Effector memory CD8-positive, alpha-beta T cell (primary cell): Measurements from ENCODE around the gene SLC25A34.

Experiments used
- ATAC-seq: fragments of 150-1000 bp; cut with Tn5 transposase; replicated peaks from 2 replicates; pipeline ENCODE4 v1.10.0; 2021; ENCODE audit warnings: mild to moderate bottlenecking, moderate library complexity
- DNase-seq, 3 experiments: peaks; one replicate each; pipeline ENCODE4 v3.0.0; 2021
- H3K27ac Mint-ChIP-seq, 2 donors: one replicate each; pipeline ENCODE4 v1.8.0; 2022; ENCODE audit warnings: mild to moderate bottlenecking in 2 of 2, mixed read lengths in 2 of 2, moderate library complexity in 2 of 2
- H3K27me3 Mint-ChIP-seq, 2 donors: one replicate each; pipeline ENCODE4 v1.8.0; 2022; ENCODE audit warnings: mixed read lengths in 2 of 2
- H3K36me3 Mint-ChIP-seq: one replicate; pipeline ENCODE4 v1.8.0; 2022; ENCODE audit warnings: mild to moderate bottlenecking, moderate library complexity, mixed read lengths; ENCODE audit not compliant: insufficient read depth
- H3K4me1 Mint-ChIP-seq, 2 donors: one replicate each; pipeline ENCODE4 v1.8.0; 2022; ENCODE audit warnings: low read depth in 2 of 2, mixed read lengths in 2 of 2
- H3K4me3 Mint-ChIP-seq, 2 donors: one replicate each; pipeline ENCODE4 v1.8.0; 2022; ENCODE audit warnings: mild to moderate bottlenecking in 2 of 2, mixed read lengths in 2 of 2, moderate library complexity in 2 of 2
- H3K9me3 Mint-ChIP-seq, 2 donors: one replicate each; pipeline ENCODE4 v1.8.0; 2022; ENCODE audit warnings: mixed read lengths in 2 of 2

Gene SLC25A34

DNA sequence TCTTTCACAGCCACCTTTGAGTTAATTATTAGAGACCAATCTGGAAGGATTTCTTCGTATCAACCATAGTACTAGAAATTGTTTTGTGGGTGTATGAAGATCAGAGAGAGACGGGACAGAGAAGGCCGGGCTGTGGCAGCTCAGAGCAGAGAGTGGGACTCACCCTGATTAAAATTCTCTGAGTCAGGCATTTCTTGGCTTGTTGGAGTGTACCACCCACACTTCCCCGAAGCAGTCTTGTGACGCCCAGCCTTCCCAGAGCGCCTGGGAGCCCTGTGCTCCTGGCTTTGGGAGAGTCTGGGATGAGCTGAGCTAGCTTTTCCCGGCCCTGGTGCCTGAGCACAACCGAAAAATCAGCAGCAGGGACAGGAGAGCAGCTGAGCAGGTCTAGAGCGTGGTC lies 32.5 kb upstream of the SLC25A34 start:
- no peak for DNase-seq
- no peak overlapping the region for H3K4me3 Mint-ChIP-seq
- peaks cover 19 to 20% of the 10 kb centered on the region in 2 donors for H3K4me1 Mint-ChIP-seq
- peak overlapping the region in 1 of 2 donors; percentile 71 for H3K27ac Mint-ChIP-seq
- no peak for ATAC-seq
- H3K9me3 Mint-ChIP-seq: no peaks in the 10 kb centered on the region
- peaks cover 25% of the 10 kb centered on the region for H3K36me3 Mint-ChIP-seq
- H3K27me3 Mint-ChIP-seq: no peaks in the 10 kb centered on the region

GRCh38 chr1:15704526-15705183 lies 31.4 kb upstream of the SLC25A34 start:
- no peaks in the 10 kb centered on the region for H3K9me3 Mint-ChIP-seq
- no peak overlapping the region for H3K4me3 Mint-ChIP-seq
- no peak overlapping the region for H3K27ac Mint-ChIP-seq
- H3K27me3 Mint-ChIP-seq: no peaks in the 10 kb centered on the region
- DNase-seq (no peak), ATAC-seq (no peak)
- H3K36me3 Mint-ChIP-seq: peaks cover 24% of the 10 kb centered on the region
- H3K4me1 Mint-ChIP-seq: peaks cover 21 to 25% of the 10 kb centered on the region in 2 donors

GRCh38 chr1:15705184-15705566 lies 30.9 kb upstream of the SLC25A34 start:
- H3K27ac Mint-ChIP-seq: no peak overlapping the region
- ATAC-seq: no peak
- H3K9me3 Mint-ChIP-seq: no peaks in the 10 kb centered on the region
- H3K36me3 Mint-ChIP-seq: peaks cover 24% of the 10 kb centered on the region
- H3K27me3 Mint-ChIP-seq: no peaks in the 10 kb centered on the region
- H3K4me1 Mint-ChIP-seq: peaks cover 24 to 27% of the 10 kb centered on the region in 2 donors
- no peak for DNase-seq
- H3K4me3 Mint-ChIP-seq: no peak overlapping the region

DNA sequence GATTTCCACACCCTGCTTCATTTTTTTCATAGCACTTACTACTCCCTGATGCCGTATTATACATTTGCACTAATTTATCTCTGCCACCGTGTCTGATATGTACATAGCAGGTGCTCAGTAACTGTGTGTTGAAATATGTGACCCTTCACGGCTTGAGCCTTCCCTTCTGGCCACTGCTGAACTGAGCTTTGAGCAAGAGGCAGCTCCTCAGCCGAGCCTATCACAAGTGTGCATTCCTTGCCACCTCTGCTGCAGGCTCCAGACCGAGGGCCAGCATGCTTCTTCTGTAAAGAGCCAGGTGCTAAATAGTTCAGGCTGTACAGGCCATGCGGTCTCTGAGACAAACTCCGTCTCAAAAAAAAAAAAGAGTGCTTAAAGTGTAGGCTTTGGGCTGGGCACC lies 29.3 kb upstream of the SLC25A34 start:
- Mint-ChIP-seq H3K27ac (no peak overlapping the region), H3K27me3 (no peaks in the 10 kb centered on the region), H3K9me3 (no peaks in the 10 kb centered on the region), H3K4me3 (no peak overlapping the region), H3K36me3 (peaks cover 30% of the 10 kb centered on the region), H3K4me1 (peaks cover 25 to 32% of the 10 kb centered on the region in 2 donors)
- no peak for DNase-seq
- no peak for ATAC-seq

GRCh38 chr1:15707239-15707925 lies 28.7 kb upstream of the SLC25A34 start:
- peaks cover 21 to 36% of the 10 kb centered on the region in 2 donors for H3K4me1 Mint-ChIP-seq
- H3K4me3 Mint-ChIP-seq: no peak overlapping the region
- H3K27ac Mint-ChIP-seq: no peak overlapping the region
- H3K27me3 Mint-ChIP-seq: no peaks in the 10 kb centered on the region
- no peaks in the 10 kb centered on the region for H3K9me3 Mint-ChIP-seq
- DNase-seq (no peak), ATAC-seq (no peak)
- H3K36me3 Mint-ChIP-seq: peaks cover 23% of the 10 kb centered on the region

GRCh38 chr1:15708486-15709137 lies 27.4 kb upstream of the SLC25A34 start:
- H3K4me1 Mint-ChIP-seq: peaks cover 16 to 32% of the 10 kb centered on the region in 2 donors
- no peak overlapping the region for H3K4me3 Mint-ChIP-seq
- H3K27ac Mint-ChIP-seq: no peak overlapping the region
- ATAC-seq (no peak), DNase-seq (no peak)
- H3K27me3 Mint-ChIP-seq: no peaks in the 10 kb centered on the region
- peaks cover 17% of the 10 kb centered on the region for H3K36me3 Mint-ChIP-seq
- H3K9me3 Mint-ChIP-seq: no peaks in the 10 kb centered on the region

- H3K36me3 Mint-ChIP-seq: peaks cover 18% of the 10 kb centered on the region
- no peak overlapping the region for H3K27ac Mint-ChIP-seq
- DNase-seq (no peak), ATAC-seq (no peak)
- H3K4me3 Mint-ChIP-seq: no peak overlapping the region
- H3K27me3 Mint-ChIP-seq: no peaks in the 10 kb centered on the region
- peaks cover 16 to 32% of the 10 kb centered on the region in 2 donors for H3K4me1 Mint-ChIP-seq
- H3K9me3 Mint-ChIP-seq: no peaks in the 10 kb centered on the region
These were observed 26.8 kb upstream of the SLC25A34 start for GRCh38 chr1:15709226-15709625.

DNA sequence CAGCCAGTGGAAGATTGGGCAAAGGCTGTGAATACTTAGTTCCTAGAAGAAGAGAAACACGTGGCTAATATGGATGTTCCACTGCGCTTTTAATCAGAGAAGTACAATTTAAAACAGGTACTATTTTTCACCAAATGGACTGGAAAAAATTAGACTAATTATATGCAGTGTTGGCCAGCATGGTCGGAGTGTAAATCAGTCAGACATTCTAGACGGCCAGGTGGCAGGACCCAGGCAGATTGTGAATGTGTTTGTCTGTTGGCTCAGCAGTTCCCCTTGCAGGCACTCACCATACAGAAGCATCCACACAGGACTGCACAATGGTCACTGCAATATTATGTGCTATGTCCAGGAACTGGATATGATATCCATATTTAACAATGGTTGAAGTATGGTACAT lies 23.9 kb upstream of the SLC25A34 start:
- Mint-ChIP-seq H3K4me3 (no peak overlapping the region), H3K4me1 (peaks cover 9 to 24% of the 10 kb centered on the region in 2 donors), H3K27me3 (no peaks in the 10 kb centered on the region), H3K9me3 (no peaks in the 10 kb centered on the region), H3K36me3 (peaks cover 23% of the 10 kb centered on the region), H3K27ac (no peak overlapping the region)
- ATAC-seq (no peak), DNase-seq (no peak)

DNA sequence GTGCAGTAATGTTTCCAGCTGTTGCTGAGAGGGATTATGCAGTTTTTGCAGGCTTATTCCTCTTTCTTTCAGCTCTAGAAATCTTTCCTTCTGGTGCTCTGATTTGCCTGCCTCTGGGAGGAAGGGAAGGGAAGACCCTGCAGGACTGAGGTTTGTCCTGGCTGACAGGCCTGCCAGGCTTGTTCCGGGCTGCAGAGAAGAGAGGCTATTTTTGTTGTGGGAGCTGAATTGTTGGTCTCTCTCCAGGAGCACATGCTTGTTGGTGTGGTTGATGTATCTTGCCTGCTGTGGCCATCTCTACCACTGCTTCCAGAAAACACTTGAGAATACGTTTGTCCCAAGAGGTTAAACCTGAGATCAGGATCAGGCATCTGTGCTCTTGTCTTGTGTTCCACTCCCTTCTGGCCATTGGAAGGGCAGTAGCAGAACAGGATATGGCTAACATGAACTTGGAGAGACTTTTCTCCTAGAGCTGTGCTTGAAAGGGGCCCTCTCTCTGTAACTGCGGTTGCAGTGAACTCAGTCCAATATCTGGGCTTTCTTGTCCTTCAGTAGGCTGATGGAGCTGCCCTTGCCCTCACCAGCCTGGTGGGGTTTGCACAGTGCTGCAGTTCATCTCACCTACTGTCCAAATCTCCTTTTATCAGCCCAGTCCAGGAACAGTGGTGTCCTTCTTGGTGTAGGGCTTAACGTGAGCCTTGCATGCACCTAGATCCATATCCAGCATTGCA lies 21.5 kb upstream of the SLC25A34 start:
- Mint-ChIP-seq H3K9me3 (no peaks in the 10 kb centered on the region), H3K27me3 (no peaks in the 10 kb centered on the region), H3K27ac (peak overlapping the region; percentile 57 to 64), H3K36me3 (peaks cover 39% of the 10 kb centered on the region), H3K4me3 (no peak overlapping the region), H3K4me1 (peaks cover 7 to 19% of the 10 kb centered on the region in 2 donors)
- no peak for ATAC-seq
- no peak for DNase-seq

- DNase-seq (no peak), ATAC-seq (no peak)
- Mint-ChIP-seq H3K9me3 (no peaks in the 10 kb centered on the region), H3K36me3 (peaks cover 56% of the 10 kb centered on the region), H3K4me3 (no peak overlapping the region), H3K27me3 (no peaks in the 10 kb centered on the region), H3K27ac (peak overlapping the region in 1 of 2 donors; percentile 10), H3K4me1 (peaks cover 1 to 8% of the 10 kb centered on the region in 2 donors)
These were observed 18.5 kb upstream of the SLC25A34 start for GRCh38 chr1:15717418-15718125.

DNA sequence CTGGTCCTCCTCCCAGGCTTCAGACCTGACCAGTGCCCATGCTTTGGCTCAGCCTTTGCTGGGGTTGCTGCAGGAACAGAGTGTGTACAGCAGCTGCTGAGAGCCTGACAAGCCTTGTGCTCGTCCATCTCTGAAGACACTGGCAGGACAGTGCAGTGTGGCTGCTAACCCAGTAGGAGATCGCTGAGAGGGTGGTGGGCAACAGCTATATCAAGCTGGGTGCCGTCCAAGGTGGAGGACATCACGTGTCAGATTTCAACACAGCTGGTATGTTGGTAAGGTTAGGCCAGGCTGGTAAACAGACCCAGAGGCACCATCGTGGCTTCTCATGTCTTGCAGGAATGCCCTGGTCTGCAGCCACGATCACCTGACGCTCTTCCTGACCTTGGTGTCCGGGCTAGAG lies 17.9 kb upstream of the SLC25A34 start:
- Mint-ChIP-seq H3K36me3 (peaks cover 56% of the 10 kb centered on the region), H3K27me3 (no peaks in the 10 kb centered on the region), H3K9me3 (no peaks in the 10 kb centered on the region), H3K4me1 (peaks cover 1 to 5% of the 10 kb centered on the region in 2 donors), H3K27ac (peak overlapping the region in 1 of 2 donors; percentile 10), H3K4me3 (no peak overlapping the region)
- DNase-seq (no peak), ATAC-seq (no peak)

- no peaks in the 10 kb centered on the region for H3K27me3 Mint-ChIP-seq
- peaks cover 60% of the 10 kb centered on the region for H3K36me3 Mint-ChIP-seq
- peak overlapping the region in 1 of 2 donors; percentile 27 for H3K27ac Mint-ChIP-seq
- ATAC-seq (no peak), DNase-seq (no peak)
- H3K4me1 Mint-ChIP-seq: peaks cover under 1 to 1% of the 10 kb centered on the region in 2 donors
- H3K4me3 Mint-ChIP-seq: no peak overlapping the region
- no peaks in the 10 kb centered on the region for H3K9me3 Mint-ChIP-seq
These were observed 16.5 kb upstream of the SLC25A34 start for GRCh38 chr1:15719381-15720120.
